K562 (cell line): ENCODE data around the gene FAAP24. TPM values are rescaled to one million over a fixed set of nuclear protein-coding genes. Genes with fewer than 3 reads are reported as not detected.

Experiments
- ADNP ChIP-seq: fragments of 200-800 bp; sonication (Bioruptor generic); IDR thresholded peaks from 2 replicates; pipeline ENCODE4 v1.6.1; 2016; ENCODE audit warnings: missing genetic modification characterization, missing compliant biosample characterization
- ATF7 ChIP-seq: fragments of 450-650 bp; IDR thresholded peaks from 2 replicates; pipeline ENCODE4 v1.7.1; 2014; ENCODE audit warnings: mild to moderate bottlenecking, moderate library complexity
- BMI1 ChIP-seq: fragments of 150-350 bp; IDR thresholded peaks from 2 replicates; pipeline ENCODE4 v1.6.1; 2014; ENCODE audit warnings: low read length
- E4F1 ChIP-seq: fragments of 250-450 bp; sonication (Bioruptor Pico); IDR thresholded peaks from 2 replicates; pipeline ENCODE4 v1.5.0; 2021; ENCODE audit warnings: mild to moderate bottlenecking, borderline replicate concordance
- ELK3 ChIP-seq: fragments of 450-650 bp; formaldehyde crosslinking; IDR thresholded peaks from 2 replicates; pipeline ENCODE4 v1.4.0; 2020; ENCODE audit warnings: mild to moderate bottlenecking
- ETV1 ChIP-seq: fragments of 450-650 bp; conservative IDR thresholded peaks from 2 replicates; pipeline ENCODE4 v1.6.1; 2016; ENCODE audit warnings: missing genetic modification characterization, control low read depth, low read depth, missing compliant biosample characterization
- GTF2B ChIP-seq: IDR thresholded peaks from 2 replicates; pipeline ENCODE4 v1.6.1; 2011; ENCODE audit not compliant: insufficient read length; ENCODE audit errors: extremely low read depth
- HINFP ChIP-seq: fragments of 450-650 bp; conservative IDR thresholded peaks from 2 replicates; pipeline ENCODE4 v1.6.1; 2016; ENCODE audit warnings: missing genetic modification characterization, low read depth, mild to moderate bottlenecking, control low read depth, missing compliant biosample characterization
- JUNB ChIP-seq: fragments of 450-650 bp; formaldehyde crosslinking; conservative IDR thresholded peaks from 2 replicates; pipeline ENCODE4 v1.4.0; 2020; ENCODE audit warnings: mild to moderate bottlenecking
- PHF21A ChIP-seq: fragments of 450-650 bp; IDR thresholded peaks from 2 replicates; pipeline ENCODE4 v1.6.1; 2017; ENCODE audit warnings: low read depth, borderline replicate concordance
- SIRT6 ChIP-seq: IDR thresholded peaks from one replicate; pipeline ENCODE4 v1.6.1; 2012; ENCODE audit warnings: low read depth, mild to moderate bottlenecking, control low read depth, inconsistent platforms, low read length, moderate library complexity
- U2AF2 ChIP-seq: fragments of 200-400 bp; formaldehyde crosslinking; optimal IDR thresholded peaks from 2 replicates; pipeline ENCODE3; 2017; ENCODE audit warnings: low read depth, mild to moderate bottlenecking, low read length
- polyA plus RNA-seq, 8 experiments: library from polyadenylated mRNA; depleted of rRNA in 4 of 8; stranded (reverse) in 5 of 8; unstranded in 3 of 8; fragments of >200 nt; fragmentation: Nextera tagmentation in 2 of 8; fragmentation: Illumina TruSeq in 1 of 8; extraction: Ambion mirVana in 2 of 8; extraction: Trizol in 1 of 8; gene quantifications; 2 replicates each; pipeline versions ENCODE4 v1.2.1 to v1.2.3, GENCODE V29; 2011 to 2014; ENCODE audit warnings: inconsistent platforms in 1 of 8, missing spikeins in 1 of 8
- total RNA-seq, 7 experiments: library from RNA; depleted of rRNA in 6 of 7; stranded (reverse); fragments of >200 nt in 6 of 7; fragmentation: Illumina TruSeq in 2 of 7; extraction: Trizol in 2 of 7; gene quantifications; 2 replicates each; pipeline versions ENCODE4 v1.2.1 to v1.2.3, GENCODE V29; 2011 to 2021; ENCODE audit warnings: low replicate concordance in 1 of 7
- TF ChIP-seq, protein P1 (sequence below): fragments of 200-800 bp; sonication (Bioruptor generic); IDR thresholded peaks from 2 replicates; pipeline ENCODE4 v1.6.1; 2017; ENCODE audit warnings: missing genetic modification characterization, missing compliant biosample characterization
- TF ChIP-seq, protein P2 (sequence below): conservative IDR thresholded peaks from 2 replicates; pipeline ENCODE4 v1.6.1; 2011; ENCODE audit warnings: low read depth, mild to moderate bottlenecking, low read length; ENCODE audit not compliant: control insufficient read depth
- TF ChIP-seq, protein P3 (sequence below), 2 experiments: fragments of 450-650 bp; conservative IDR thresholded peaks; 2 replicates each; pipeline ENCODE4 v1.6.1; 2017; ENCODE audit warnings: mild to moderate bottlenecking in 2 of 2, moderate library complexity in 2 of 2

FAAP24 gene
- total and polyA plus RNA-seq, 9 of the 15 experiments (the other 6 are each of a cell fraction or from before 2014, with no cell fraction given), result 4.6 to 21.6 (median 8.2) TPM

GRCh38 chr19:32971715-32972540, at the start of gene FAAP24, which contains the start of gene CEP89 (continued):
- TF ChIP-seq PHF21A (no peak), ATF7 (peak; percentile 85), ELK3 (CRISPR knock-in tag) (no peak), E4F1 (CRISPR knock-in tag) (no peak), BMI1 (peak; percentile 75), JUNB (CRISPR knock-in tag) (no peak), ADNP (tag) (no peak), U2AF2 (no peak), GTF2B (no peak), HINFP (tag) (no peak), SIRT6 (no peak), ETV1 (tag) (peak; percentile 22; the same call in 1 of the 2 replicates)
- TF ChIP-seq, protein P1, sequence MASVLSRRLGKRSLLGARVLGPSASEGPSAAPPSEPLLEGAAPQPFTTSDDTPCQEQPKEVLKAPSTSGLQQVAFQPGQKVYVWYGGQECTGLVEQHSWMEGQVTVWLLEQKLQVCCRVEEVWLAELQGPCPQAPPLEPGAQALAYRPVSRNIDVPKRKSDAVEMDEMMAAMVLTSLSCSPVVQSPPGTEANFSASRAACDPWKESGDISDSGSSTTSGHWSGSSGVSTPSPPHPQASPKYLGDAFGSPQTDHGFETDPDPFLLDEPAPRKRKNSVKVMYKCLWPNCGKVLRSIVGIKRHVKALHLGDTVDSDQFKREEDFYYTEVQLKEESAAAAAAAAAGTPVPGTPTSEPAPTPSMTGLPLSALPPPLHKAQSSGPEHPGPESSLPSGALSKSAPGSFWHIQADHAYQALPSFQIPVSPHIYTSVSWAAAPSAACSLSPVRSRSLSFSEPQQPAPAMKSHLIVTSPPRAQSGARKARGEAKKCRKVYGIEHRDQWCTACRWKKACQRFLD (CRISPR knock-in tag), result no peak
- TF ChIP-seq, protein P2, sequence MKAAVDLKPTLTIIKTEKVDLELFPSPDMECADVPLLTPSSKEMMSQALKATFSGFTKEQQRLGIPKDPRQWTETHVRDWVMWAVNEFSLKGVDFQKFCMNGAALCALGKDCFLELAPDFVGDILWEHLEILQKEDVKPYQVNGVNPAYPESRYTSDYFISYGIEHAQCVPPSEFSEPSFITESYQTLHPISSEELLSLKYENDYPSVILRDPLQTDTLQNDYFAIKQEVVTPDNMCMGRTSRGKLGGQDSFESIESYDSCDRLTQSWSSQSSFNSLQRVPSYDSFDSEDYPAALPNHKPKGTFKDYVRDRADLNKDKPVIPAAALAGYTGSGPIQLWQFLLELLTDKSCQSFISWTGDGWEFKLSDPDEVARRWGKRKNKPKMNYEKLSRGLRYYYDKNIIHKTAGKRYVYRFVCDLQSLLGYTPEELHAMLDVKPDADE, result no peak
- TF ChIP-seq, protein P3, sequence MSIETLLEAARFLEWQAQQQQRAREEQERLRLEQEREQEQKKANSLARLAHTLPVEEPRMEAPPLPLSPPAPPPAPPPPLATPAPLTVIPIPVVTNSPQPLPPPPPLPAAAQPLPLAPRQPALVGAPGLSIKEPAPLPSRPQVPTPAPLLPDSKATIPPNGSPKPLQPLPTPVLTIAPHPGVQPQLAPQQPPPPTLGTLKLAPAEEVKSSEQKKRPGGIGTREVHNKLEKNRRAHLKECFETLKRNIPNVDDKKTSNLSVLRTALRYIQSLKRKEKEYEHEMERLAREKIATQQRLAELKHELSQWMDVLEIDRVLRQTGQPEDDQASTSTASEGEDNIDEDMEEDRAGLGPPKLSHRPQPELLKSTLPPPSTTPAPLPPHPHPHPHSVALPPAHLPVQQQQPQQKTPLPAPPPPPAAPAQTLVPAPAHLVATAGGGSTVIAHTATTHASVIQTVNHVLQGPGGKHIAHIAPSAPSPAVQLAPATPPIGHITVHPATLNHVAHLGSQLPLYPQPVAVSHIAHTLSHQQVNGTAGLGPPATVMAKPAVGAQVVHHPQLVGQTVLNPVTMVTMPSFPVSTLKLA (conservative IDR thresholded peaks at IDR 0.05), result peak; percentile 78 to 94
